PC-3 (cell line): ENCODE measurements around the gene VPS37B. TPM values are rescaled to one million over a fixed set of nuclear protein-coding genes. Genes with fewer than 3 reads are reported as not detected.

Source experiments
- ATAC-seq: fragments of 200-7000 bp; cut with Tn5 transposase; 2 replicates; pipeline ENCODE4 v1.9.1; 2020; ENCODE audit warnings: mild to moderate bottlenecking, moderate library complexity
- BruUV-seq: library from RNA; stranded (reverse); fragments of 400-500 nt; replicated peaks from 2 replicates; lab custom pipeline; 2021; lab: Mats Ljungman, UMichigan
- CTCF ChIA-PET: fragments of 300-600 bp; sonication (Branson Sonifier 250); formaldehyde crosslinking; loops from one replicate; lab custom pipeline; 2022; ENCODE audit warnings: antibody characterized with exemption; lab: Charles Lee
- POLR2A ChIA-PET: fragments of 300-600 bp; sonication (Branson Sonifier 250); formaldehyde crosslinking; loops from one replicate; lab custom pipeline; 2022; ENCODE audit warnings: antibody characterized with exemption; ENCODE audit not compliant: unreplicated experiment; lab: Charles Lee
- DNase-seq: peaks from one replicate; pipeline ENCODE4 v3.0.0-alpha.2; 2015
- H2AFZ ChIP-seq: fragments of 300-600 bp; sonication (generic); 2 replicates; pipeline ENCODE4 v1.6.0; 2016; ENCODE audit warnings: antibody characterized with exemption, low read length
- H3F3A ChIP-seq: fragments of 300-600 bp; sonication (generic); one replicate; pipeline ENCODE4 v1.6.0; 2017; ENCODE audit warnings: antibody characterized with exemption, low read length, control low read depth, mild to moderate bottlenecking; ENCODE audit not compliant: unreplicated experiment
- H3K27ac ChIP-seq: fragments of 300-600 bp; sonication (generic); 2 replicates; pipeline ENCODE4 v1.5.1; 2016; ENCODE audit warnings: mild to moderate bottlenecking, low read length
- H3K27me3 ChIP-seq: fragments of 300-600 bp; sonication (generic); 2 replicates; pipeline ENCODE4 v1.6.1; 2016; ENCODE audit warnings: low read length, mixed read lengths
- H3K36me3 ChIP-seq: fragments of 300-600 bp; sonication (generic); 2 replicates; pipeline ENCODE4 v1.6.1; 2016; ENCODE audit warnings: low read depth, mixed run types, low read length, mixed read lengths
- H3K4me1 ChIP-seq: fragments of 300-600 bp; sonication (generic); 2 replicates; pipeline ENCODE4 v1.5.1; 2016; ENCODE audit warnings: low read length; ENCODE audit not compliant: insufficient read depth
- H3K4me2 ChIP-seq: fragments of 300-600 bp; sonication (generic); 2 replicates; pipeline ENCODE4 v1.6.0; 2016; ENCODE audit warnings: low read length
- H3K4me3 ChIP-seq: fragments of 300-600 bp; sonication (generic); 2 replicates; pipeline ENCODE4 v1.5.1; 2016; ENCODE audit warnings: mild to moderate bottlenecking, low read length, mixed read lengths
- H3K79me2 ChIP-seq: fragments of 300-600 bp; sonication (generic); 2 replicates; pipeline ENCODE4 v1.6.1; 2017; ENCODE audit warnings: low read length, mixed read lengths
- H3K9ac ChIP-seq: fragments of 300-600 bp; sonication (generic); 2 replicates; pipeline ENCODE4 v1.6.0; 2016; ENCODE audit warnings: mild to moderate bottlenecking, low read length
- H3K9me2 ChIP-seq: fragments of 300-600 bp; sonication (generic); replicated peaks from 2 replicates; pipeline ENCODE4 v1.6.1; 2016; ENCODE audit warnings: mixed run types, low read length, mixed read lengths
- H3K9me3 ChIP-seq: fragments of 300-600 bp; sonication (generic); 2 replicates; pipeline ENCODE4 v1.6.1; 2016; ENCODE audit warnings: low read length, mixed read lengths
- H4K20me1 ChIP-seq: fragments of 300-600 bp; sonication (generic); 2 replicates; pipeline ENCODE4 v1.6.1; 2016; ENCODE audit warnings: low read length, mixed read lengths
- EZH2 ChIP-seq: fragments of 300-600 bp; sonication (generic); IDR thresholded peaks from one replicate; pipeline ENCODE4 v1.6.1; 2017; ENCODE audit warnings: antibody characterized with exemption, mild to moderate bottlenecking, low read length; ENCODE audit not compliant: unreplicated experiment
- EZH2phosphoT487 ChIP-seq: fragments of 300-600 bp; sonication (generic); IDR thresholded peaks from 2 replicates; pipeline ENCODE4 v1.6.1; 2018; ENCODE audit warnings: mild to moderate bottlenecking, antibody characterized with exemption, low read length, borderline replicate concordance
- intact Hi-C: fragments of 100-400 bp; cut with micrococcal nuclease; formaldehyde crosslinking; loops from 2 replicates; pipeline ENCODE4 v1.9.0; 2023
- total RNA-seq: library from RNA; depleted of rRNA; stranded (reverse); fragments of >200 nt; gene quantifications from 2 replicates; pipeline ENCODE4 v1.2.3, GENCODE V29; 2014; rRNA removed
- TF ChIP-seq, protein P1 (sequence below): fragments of 300-600 bp; sonication (generic); conservative IDR thresholded peaks from 2 replicates; pipeline ENCODE4 v1.5.1; 2017; ENCODE audit warnings: antibody characterized with exemption, low read depth, mild to moderate bottlenecking, low read length

The VPS37B gene
- total RNA-seq, 1 experiment from 2014 or later = 74.3 TPM

DNA sequence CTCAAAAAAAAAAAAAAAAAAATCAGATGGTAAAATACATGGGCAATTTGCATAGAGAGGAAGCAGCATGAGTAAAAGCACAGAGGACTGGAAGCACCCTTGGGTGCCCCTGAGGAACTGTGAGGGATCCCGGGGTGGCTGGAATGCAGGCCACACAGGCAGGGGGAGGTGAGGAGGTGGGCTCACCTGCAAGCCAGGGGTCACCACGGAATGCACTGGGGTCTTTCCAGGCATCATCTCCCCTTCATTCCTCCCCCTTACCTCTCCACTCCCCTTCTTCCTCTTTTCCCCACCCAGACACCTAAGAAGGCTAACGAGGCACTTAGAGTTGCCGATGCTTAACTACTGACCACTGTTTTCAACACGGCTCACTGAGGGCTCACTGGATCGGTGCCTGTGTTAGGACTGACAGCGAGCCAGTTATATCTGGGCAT is 75.1 kb downstream of the VPS37B start:
- no TSS peak for BruUV-seq
- H2AFZ ChIP-seq = no peak overlapping the region
- no peaks in the 10 kb centered on the region for H3F3A ChIP-seq
- H3K4me1 ChIP-seq = no peaks in the 10 kb centered on the region
- no peaks in the 10 kb centered on the region for H3K9me2 ChIP-seq
- no peaks in the 10 kb centered on the region for H3K36me3 ChIP-seq
- H3K4me3 ChIP-seq = no peak overlapping the region
- H3K4me2 ChIP-seq = no peak overlapping the region
- ChIA-PET CTCF (no interaction called here), POLR2A (no interaction called here)
- no peak for ATAC-seq
- intact Hi-C loops = no loop called here
- H3K27ac ChIP-seq = no peak overlapping the region
- H4K20me1 ChIP-seq = no peaks in the 10 kb centered on the region
- H3K27me3 ChIP-seq = no peaks in the 10 kb centered on the region
- H3K9ac ChIP-seq = no peak overlapping the region
- no peaks in the 10 kb centered on the region for H3K79me2 ChIP-seq
- no peaks in the 10 kb centered on the region for H3K9me3 ChIP-seq
- DNase-seq = no peak
- no peak for TF ChIP-seq EZH2
- no peak for TF ChIP-seq EZH2phosphoT487
- TF ChIP-seq, protein P1, sequence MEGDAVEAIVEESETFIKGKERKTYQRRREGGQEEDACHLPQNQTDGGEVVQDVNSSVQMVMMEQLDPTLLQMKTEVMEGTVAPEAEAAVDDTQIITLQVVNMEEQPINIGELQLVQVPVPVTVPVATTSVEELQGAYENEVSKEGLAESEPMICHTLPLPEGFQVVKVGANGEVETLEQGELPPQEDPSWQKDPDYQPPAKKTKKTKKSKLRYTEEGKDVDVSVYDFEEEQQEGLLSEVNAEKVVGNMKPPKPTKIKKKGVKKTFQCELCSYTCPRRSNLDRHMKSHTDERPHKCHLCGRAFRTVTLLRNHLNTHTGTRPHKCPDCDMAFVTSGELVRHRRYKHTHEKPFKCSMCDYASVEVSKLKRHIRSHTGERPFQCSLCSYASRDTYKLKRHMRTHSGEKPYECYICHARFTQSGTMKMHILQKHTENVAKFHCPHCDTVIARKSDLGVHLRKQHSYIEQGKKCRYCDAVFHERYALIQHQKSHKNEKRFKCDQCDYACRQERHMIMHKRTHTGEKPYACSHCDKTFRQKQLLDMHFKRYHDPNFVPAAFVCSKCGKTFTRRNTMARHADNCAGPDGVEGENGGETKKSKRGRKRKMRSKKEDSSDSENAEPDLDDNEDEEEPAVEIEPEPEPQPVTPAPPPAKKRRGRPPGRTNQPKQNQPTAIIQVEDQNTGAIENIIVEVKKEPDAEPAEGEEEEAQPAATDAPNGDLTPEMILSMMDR = no peak

DNA sequence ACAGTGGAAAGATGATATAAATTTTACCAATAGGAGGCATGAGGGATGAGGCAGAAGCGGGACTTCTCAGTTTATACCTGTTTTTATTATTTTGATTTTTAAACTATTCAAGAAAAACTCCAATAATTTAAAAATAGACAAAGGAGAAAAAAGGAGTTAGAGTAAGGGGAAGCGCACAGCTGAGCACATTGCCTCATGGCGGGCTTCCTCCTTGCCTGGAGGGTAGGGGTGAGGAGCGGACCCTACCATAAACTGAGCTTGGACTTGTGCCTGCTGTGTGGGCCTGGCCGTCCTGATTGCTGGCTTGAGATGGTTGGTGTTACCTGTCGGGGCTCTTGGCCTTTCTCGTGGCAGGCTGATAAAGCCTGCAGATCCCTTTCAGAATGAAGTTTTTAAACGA is 75.8 kb downstream of the VPS37B start:
- H3K27ac ChIP-seq = no peak overlapping the region
- H3K27me3 ChIP-seq = no peaks in the 10 kb centered on the region
- DNase-seq (no peak), ATAC-seq (no peak)
- no peaks in the 10 kb centered on the region for H4K20me1 ChIP-seq
- POLR2A ChIA-PET = no interaction called here
- no peak overlapping the region for H3K4me2 ChIP-seq
- no peak overlapping the region for H2AFZ ChIP-seq
- no peak overlapping the region for H3K9ac ChIP-seq
- H3K36me3 ChIP-seq = no peaks in the 10 kb centered on the region
- CTCF ChIA-PET = no interaction called here
- H3K79me2 ChIP-seq = no peaks in the 10 kb centered on the region
- H3K9me3 ChIP-seq = no peaks in the 10 kb centered on the region
- H3K4me1 ChIP-seq = no peaks in the 10 kb centered on the region
- H3F3A ChIP-seq = no peaks in the 10 kb centered on the region
- BruUV-seq = no TSS peak
- H3K9me2 ChIP-seq = no peaks in the 10 kb centered on the region
- intact Hi-C loops = no loop called here
- H3K4me3 ChIP-seq = no peak overlapping the region
- TF ChIP-seq EZH2phosphoT487 (no peak), EZH2 (no peak)

DNA sequence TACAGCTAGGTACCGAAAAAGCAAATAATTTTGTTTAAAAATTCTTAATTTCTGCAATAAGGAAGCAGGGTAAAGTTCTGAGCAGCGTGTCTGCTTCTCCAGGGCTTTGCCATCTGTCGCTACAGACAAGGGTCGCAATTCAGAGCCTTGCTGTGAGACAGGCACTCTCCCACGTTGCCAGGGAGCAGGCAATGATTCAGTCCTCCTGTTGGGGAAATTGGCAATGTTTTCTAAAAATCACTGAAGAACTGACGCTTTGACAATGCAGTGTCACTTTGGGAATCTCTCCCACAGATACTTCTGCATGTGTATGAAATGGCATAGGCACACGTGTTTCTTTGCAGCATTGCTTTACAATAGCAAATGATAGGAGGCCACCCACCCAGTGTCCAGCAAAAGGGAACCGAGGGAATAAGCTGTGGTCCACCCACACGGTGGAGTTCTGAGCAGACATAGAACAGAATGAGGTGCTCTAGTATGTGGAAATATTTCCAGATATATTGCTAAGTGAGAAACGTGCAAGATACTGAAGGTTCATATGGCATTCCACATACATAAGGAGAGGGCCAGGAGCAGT is 76.6 kb downstream of the VPS37B start:
- Histone ChIP-seq H3K4me3 (no peak overlapping the region), H3K79me2 (no peaks in the 10 kb centered on the region), H2AFZ (no peak overlapping the region), H3K9me2 (no peaks in the 10 kb centered on the region), H3F3A (no peaks in the 10 kb centered on the region), H3K4me1 (no peaks in the 10 kb centered on the region), H3K9ac (no peak overlapping the region), H3K9me3 (no peaks in the 10 kb centered on the region), H3K36me3 (no peaks in the 10 kb centered on the region), H3K27ac (no peak overlapping the region), H3K4me2 (no peak overlapping the region), H4K20me1 (no peaks in the 10 kb centered on the region), H3K27me3 (no peaks in the 10 kb centered on the region)
- no TSS peak for BruUV-seq
- POLR2A ChIA-PET = no interaction called here
- CTCF ChIA-PET = no interaction called here
- no peak for ATAC-seq
- intact Hi-C loops = no loop called here
- no peak for DNase-seq
- TF ChIP-seq EZH2 = no peak

Other genes starting within 250 kb of the VPS37B start
- gene HCAR2, start 192.8 kb downstream of the VPS37B start, total RNA-seq = 0.17 TPM in 1 of 2 replicates, not detected in the other
- gene HCAR3, start 179.3 kb downstream of the VPS37B start, total RNA-seq = not detected in 2 replicates
- 4.0 and 4.7 TPM in 2 replicates for gene HCAR1, start 165.3 kb downstream of the VPS37B start, total RNA-seq
- 83.3 and 91.9 TPM in 2 replicates for gene DENR, start 143.3 kb downstream of the VPS37B start, total RNA-seq
- 0.47 and 0.58 TPM in 2 replicates for gene CCDC62, start 121.6 kb downstream of the VPS37B start, total RNA-seq
- 46.1 and 83.6 TPM in 2 replicates for gene HIP1R, start 60.7 kb downstream of the VPS37B start, total RNA-seq
- 18.4 and 20.9 TPM in 2 replicates for gene ABCB9, start 70.3 kb upstream of the VPS37B start, total RNA-seq
- gene OGFOD2, start 79.1 kb upstream of the VPS37B start, total RNA-seq = 33.3 and 35.6 TPM in 2 replicates
- 363 and 486 TPM in 2 replicates for gene ARL6IP4, start 84.6 kb upstream of the VPS37B start, total RNA-seq